ENCODE measurements around the gene NEIL1.
"Not testable (repeated sequence)": the region's sequence is repeated elsewhere in the genome, so short reads cannot be mapped to it uniquely, and the experiment has no call there.

NEIL1 gene, protein sequence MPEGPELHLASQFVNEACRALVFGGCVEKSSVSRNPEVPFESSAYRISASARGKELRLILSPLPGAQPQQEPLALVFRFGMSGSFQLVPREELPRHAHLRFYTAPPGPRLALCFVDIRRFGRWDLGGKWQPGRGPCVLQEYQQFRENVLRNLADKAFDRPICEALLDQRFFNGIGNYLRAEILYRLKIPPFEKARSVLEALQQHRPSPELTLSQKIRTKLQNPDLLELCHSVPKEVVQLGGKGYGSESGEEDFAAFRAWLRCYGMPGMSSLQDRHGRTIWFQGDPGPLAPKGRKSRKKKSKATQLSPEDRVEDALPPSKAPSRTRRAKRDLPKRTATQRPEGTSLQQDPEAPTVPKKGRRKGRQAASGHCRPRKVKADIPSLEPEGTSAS

GRCh38 chr15:75346796-75347221 is at the start of gene NEIL1:
TSS of gene NEIL1 (plus strand) at chr15:75347039. CDS start at chr15:75348906, 1,867 bp downstream.
- DNase-seq (ENCODE audit: low read depth in 3 of 3, low spot score in 1 of 3) = no peak

- not testable (repeated sequence) for DNase-seq (ENCODE audit: low read depth in 3 of 3, low spot score in 1 of 3)
These were observed 48.1 kb upstream of the NEIL1 start for GRCh38 chr15:75298541-75299310.

- DNase-seq (ENCODE audit: low read depth in 3 of 3, low spot score in 1 of 3) = peak in 2 of 3 donors; percentile 12 to 63
These were observed 47.5 kb upstream of the NEIL1 start for GRCh38 chr15:75299311-75299688.

GRCh38 chr15:75300026-75300425 is 46.8 kb upstream of the NEIL1 start:
- DNase-seq (ENCODE audit: low read depth in 3 of 3, low spot score in 1 of 3) = not testable (repeated sequence)

DNA sequence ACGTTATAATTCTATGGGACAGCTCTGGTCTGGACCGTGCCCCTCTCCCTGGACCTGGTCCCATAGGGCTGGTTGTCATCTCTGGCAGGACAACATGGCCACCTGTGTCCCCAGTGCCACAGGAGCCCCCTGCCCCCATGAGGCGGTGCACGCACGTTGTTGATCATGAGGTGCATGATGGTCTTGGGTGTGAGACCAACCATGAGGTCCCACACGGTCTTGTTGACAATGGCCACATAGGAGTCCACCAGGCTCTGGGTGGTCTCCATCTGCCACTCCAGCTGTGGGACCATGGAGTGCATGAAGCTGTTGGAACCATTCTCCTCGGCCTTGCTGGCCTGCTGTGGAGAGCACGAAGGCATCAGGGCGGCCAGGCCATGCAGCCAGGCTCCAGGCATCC is 44.5 kb upstream of the NEIL1 start:
- DNase-seq (ENCODE audit: low read depth in 3 of 3, low spot score in 1 of 3) = no peak

DNA sequence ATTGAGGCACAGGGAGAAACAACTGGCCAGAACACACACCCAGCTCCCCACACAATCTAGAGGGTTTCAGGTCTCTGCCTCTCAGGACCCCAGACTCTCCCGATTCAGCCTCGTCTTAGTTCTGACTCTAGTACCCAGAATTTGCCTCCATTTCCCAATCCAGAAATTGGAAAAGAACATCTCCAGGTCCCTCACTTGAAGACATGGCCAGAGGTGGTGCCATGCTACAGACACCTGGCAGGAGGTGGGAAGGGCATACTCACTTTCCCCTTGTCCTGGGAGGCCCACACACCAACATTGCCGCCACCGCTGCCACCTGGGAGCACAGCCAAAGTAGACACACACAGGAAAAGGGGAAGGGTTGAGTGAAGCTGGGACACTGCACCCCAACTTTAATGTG is 44.1 kb upstream of the NEIL1 start:
- not testable (repeated sequence) for DNase-seq (ENCODE audit: low read depth in 3 of 3, low spot score in 1 of 3)

GRCh38 chr15:75306188-75306587 is 40.7 kb upstream of the NEIL1 start:
- DNase-seq (ENCODE audit: low read depth in 3 of 3, low spot score in 1 of 3) = no peak

DNA sequence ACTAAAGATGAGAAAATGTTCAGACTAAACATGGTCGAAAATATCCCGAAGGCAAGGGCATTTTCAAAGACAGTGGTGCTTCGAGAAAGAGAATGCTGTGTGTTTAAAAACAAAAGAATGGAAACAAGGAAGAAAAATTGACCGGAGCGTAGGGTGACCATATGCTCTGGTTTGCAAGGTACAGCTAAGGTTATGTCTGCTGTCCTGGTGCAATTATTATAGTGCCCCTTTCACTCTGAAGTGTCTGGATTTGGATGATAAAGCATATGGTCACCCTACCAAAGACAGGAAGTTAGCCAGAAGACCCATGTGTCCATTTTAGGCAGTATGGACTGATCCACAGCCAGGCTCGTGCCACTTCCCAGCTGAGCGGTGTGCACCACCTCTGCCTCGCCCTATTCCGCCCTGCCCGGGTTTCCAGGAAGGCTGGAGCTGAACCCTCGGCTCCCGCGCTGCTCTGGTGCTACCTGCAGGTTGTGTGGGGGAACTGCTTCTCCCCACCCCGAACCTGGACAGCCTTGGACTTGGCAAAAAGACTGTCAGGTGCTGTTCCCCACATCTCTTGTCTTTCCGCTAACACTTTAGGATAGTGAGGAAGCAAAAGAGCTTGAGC is 39.0 kb upstream of the NEIL1 start:
- DNase-seq (ENCODE audit: low read depth in 3 of 3, low spot score in 1 of 3) = no peak

DNA sequence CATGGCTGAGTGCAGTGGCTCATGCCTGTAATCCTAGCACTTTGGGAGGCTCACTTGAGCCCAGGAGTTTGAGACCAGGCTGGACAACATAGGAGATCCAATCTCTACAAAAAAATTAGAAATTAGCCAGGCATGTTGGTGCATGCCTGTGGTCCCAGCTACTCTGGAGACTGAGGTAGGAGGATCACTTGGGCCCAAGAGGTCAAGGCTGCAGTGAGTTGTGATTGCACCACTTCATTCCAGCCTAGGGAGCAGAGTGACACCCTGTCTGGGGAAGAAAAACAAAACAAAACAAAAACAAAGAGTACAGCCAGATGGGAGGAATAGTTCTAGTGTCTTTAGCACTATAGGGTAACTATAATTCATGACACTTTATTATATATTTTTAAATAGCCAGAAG is 37.1 kb upstream of the NEIL1 start:
- no peak for DNase-seq (ENCODE audit: low read depth in 3 of 3, low spot score in 1 of 3)

GRCh38 chr15:75312548-75312947 is 34.3 kb upstream of the NEIL1 start:
- DNase-seq (ENCODE audit: low read depth in 3 of 3, low spot score in 1 of 3) = not testable (repeated sequence)

GRCh38 chr15:75313116-75313845 is 33.6 kb upstream of the NEIL1 start:
- no peak for DNase-seq (ENCODE audit: low read depth in 3 of 3, low spot score in 1 of 3)

DNA sequence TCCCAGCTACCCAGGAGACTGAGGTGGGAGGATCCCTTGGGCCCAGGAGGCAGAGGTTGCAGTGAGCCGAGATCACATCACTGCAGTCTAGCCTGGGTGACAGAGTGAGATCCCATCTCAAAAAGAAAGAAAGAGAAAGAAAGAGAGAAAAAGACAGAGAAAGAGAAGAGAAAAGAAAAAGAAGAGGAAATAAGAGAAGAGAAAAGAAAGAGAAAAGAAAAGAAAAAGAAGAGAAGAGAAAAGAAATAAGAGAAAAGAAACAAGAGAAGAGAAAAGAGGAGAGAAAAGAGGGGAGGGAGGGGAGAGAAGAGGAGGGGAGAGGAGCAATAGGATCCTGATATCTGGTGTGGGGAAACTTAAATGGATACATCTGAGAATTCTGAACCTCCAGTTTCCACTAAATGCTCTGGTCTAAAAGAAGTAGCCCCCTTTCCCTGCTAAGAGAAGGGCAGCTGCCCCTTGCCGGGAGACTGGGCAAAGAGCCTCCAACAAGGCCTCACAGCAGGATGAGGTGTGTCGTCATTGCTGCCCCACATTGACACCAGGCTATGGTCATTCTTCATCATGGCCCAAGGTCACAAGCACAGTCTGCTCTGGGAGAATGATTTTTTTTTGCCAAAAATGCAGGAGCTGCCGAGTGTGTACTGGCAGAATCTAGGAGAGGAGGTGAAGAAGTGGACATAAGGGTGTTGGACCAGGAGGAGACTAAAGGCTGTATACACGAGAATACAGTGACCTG is 32.1 kb upstream of the NEIL1 start:
- no peak for DNase-seq (ENCODE audit: low read depth in 3 of 3, low spot score in 1 of 3)

GRCh38 chr15:75319231-75319897 is 27.5 kb upstream of the NEIL1 start:
- DNase-seq (ENCODE audit: low read depth in 3 of 3, low spot score in 1 of 3) = not testable (repeated sequence)

GRCh38 chr15:75321711-75322110 is 25.1 kb upstream of the NEIL1 start:
- DNase-seq (ENCODE audit: low read depth in 3 of 3, low spot score in 1 of 3) = no peak

- DNase-seq (ENCODE audit: low read depth in 3 of 3, low spot score in 1 of 3) = no peak
These were observed 20.9 kb upstream of the NEIL1 start for GRCh38 chr15:75325922-75326321.

DNA sequence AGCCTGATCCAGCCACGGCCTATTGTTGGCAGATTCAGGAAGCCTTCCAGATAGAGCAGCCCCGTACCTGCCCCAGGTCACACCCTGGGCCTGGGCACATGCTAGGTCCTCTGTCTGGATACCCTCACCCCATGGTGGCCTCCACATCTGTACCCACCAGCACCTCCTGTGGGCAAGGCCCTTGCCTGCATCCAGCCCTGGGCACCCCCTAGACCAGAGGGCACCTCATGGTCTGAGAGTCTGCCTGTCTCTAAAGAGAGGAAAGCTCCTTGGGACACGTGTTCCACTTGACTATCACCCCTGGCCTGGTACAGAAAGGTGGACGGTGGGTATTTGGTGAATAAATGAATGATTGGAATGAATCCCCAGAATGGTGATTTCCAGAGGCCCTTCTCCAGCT is 19.8 kb upstream of the NEIL1 start:
- DNase-seq (ENCODE audit: low read depth in 3 of 3, low spot score in 1 of 3) = no peak

DNA sequence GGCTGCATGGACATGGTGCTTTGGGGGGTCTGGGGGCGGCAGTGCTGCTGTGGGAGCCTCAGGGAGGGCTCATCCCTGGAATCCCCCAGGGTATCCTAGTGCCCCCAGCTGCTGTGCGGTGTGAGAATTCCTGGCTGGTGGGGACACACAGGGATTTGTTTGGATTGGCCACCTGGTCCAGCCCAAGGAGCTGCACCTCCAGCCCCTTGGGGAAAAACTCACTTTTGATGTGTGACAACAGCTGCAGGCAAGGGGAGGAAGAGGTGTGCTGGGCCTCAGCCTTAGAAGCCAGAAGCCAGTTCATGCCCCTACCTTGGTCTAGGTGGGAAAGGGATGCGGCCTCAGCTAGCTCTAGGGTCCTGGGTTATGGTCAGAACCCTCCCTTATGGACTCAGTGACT is 19.3 kb upstream of the NEIL1 start:
- no peak for DNase-seq (ENCODE audit: low read depth in 3 of 3, low spot score in 1 of 3)

DNA sequence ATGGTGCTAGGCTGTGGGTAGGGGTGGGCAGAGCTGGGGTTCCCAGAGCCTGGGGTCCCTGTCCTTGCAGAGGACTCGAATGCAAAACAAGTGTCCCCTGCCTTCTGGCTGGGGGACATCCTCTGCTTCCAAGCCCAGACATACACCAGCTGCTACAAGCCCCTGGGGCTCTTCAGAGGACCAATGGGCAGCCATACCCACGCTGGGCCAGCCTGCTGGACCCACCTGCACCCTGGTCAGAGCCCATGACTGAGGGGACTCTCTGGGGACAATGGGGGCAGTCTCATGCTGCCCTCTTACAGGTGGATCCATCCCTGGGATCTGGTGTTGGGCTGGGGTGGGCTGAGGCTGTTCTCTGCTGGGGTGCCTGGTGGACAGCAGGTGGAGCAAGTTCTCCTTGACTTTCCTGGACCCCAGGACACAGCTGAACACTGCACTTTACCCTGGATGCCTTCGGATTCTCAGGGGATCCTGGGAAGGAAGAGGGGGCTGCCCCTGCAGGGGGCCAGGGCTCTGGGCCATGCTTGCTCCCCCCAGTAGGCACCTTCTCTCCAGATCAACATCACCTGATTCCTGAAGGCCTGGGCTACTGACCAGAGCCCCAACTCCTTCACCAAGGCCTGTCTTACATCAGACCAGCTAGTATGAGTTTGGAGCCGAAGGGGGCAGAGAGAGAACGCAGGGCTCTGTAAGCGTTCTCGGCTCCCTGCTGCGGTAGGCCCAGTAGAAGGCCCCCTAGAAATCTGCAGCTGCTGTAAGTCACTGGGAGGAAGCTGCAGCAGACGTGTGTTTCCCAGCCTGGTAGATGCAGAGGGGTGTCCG is 18.1 kb upstream of the NEIL1 start:
- no peak for DNase-seq (ENCODE audit: low read depth in 3 of 3, low spot score in 1 of 3)

GRCh38 chr15:75329571-75329970 is 17.3 kb upstream of the NEIL1 start:
- no peak for DNase-seq (ENCODE audit: low read depth in 3 of 3, low spot score in 1 of 3)

All from stimulated activated CD4-positive, alpha-beta T cell treated with anti-CD3 and anti-CD28 coated beads, TNF-alpha, amount 100 ng/mL, for 1 hour (primary cell).